ENCODE results near the gene TIMM44. TPM values are rescaled to one million over a fixed set of nuclear protein-coding genes. Genes with fewer than 3 reads are reported as not detected.

TIMM44 gene
- total and polyA plus RNA-seq, 10 of the 15 experiments (the other 5 are each of a cell fraction or from before 2014, with no cell fraction given), result 6.6 to 90.7 (median 57.6) TPM

- Histone ChIP-seq H3K9me3 (replicated peaks; ENCODE audit: control insufficient read depth, insufficient read depth, low read length) (no peaks in the 10 kb centered on the region), H2AFZ (ENCODE audit: control insufficient read depth, low read depth, low read length) (no peak overlapping the region), H3K27ac (ENCODE audit: control insufficient read depth, insufficient read depth) (no peak overlapping the region), H3K4me3 (peak overlapping the region; percentile 89; the same call in 1 of the 2 replicates), H3K4me2 (ENCODE audit: control insufficient read depth, insufficient read depth) (peak overlapping the region; percentile 58), H3K9ac (ENCODE audit: control insufficient read depth, insufficient read depth, low read length) (peak overlapping the region; percentile 80), H3K4me1 (ENCODE audit: control insufficient read depth, insufficient read depth, low read length) (peaks cover 7% of the 10 kb centered on the region), H3K27me3 (replicated peaks in 1 of 2; ENCODE audit: control insufficient read depth in 2 of 2, insufficient read depth in 2 of 2, low read length in 1 of 2) (no peaks in the 10 kb centered on the region), H4K20me1 (ENCODE audit: control insufficient read depth, insufficient read depth) (no peaks in the 10 kb centered on the region), H3K79me2 (ENCODE audit: control insufficient read depth, insufficient read depth, low read length) (peaks cover 23% of the 10 kb centered on the region), H3K36me3 (ENCODE audit: control insufficient read depth in 2 of 2, insufficient read depth in 2 of 2, low read length in 1 of 2) (peaks cover 2 to 12% of the 10 kb centered on the region in 2 experiments; a peak in 3 of 4 replicates)
- intact Hi-C loops (cut with micrococcal nuclease; ENCODE audit: unreplicated experiment), result loop anchor here (10.0 kb wide), 1 partner anchor 213 kb away; no protein-coding TSS in a partner anchor
- SMC1A ChIA-PET (ENCODE audit: uncharacterized antibody, unreplicated experiment), result interaction anchor here (1.0 kb wide), 1 partner anchor 13 kb away, joined by 3 read pairs; no protein-coding TSS in a partner anchor
- in situ Hi-C loops (cut with MboI), result loop anchor here (10.0 kb wide), 1 partner anchor 313 kb away; no protein-coding TSS in a partner anchor
- POLR2A ChIA-PET, result no interaction called here
- no TSS peak for BruUV-seq (replicated peaks)
- CTCF ChIA-PET, result interaction anchor here (0.8 to 4.3 kb wide), 3 partner anchors 12 to 29 kb away, joined by 3 to 44 read pairs (median 3); partner anchors contain the start of gene SNAPC2
- FAIRE-seq (no peak), ATAC-seq (no peak), DNase-seq (ENCODE audit: low read depth, low spot score) (no peak)
- RAD21 ChIA-PET (ENCODE audit: unreplicated experiment), result no interaction called here
- WGBS (ENCODE audit: insufficient coverage, insufficient replicate concordance, low lambda C conversion rate, missing lambda C conversion rate), result 93% methylated on average over 18 of the region's 19 CpGs
- TF ChIP-seq JUND (IDR thresholded peaks at IDR 0.05; ENCODE audit: low read depth, low read length) (no peak), EED (IDR thresholded peaks at IDR 0.05; ENCODE audit: low read depth) (no peak), MYB (IDR thresholded peaks at IDR 0.05; ENCODE audit: borderline replicate concordance, low read depth, low read length) (no peak), KAT2A (conservative IDR thresholded peaks at IDR 0.05; ENCODE audit: control insufficient read depth, low read depth, low read length) (no peak), E2F8 (IDR thresholded peaks at IDR 0.05; ENCODE audit: low read depth, partially characterized antibody) (no peak), EZH2 (IDR thresholded peaks at IDR 0.05; ENCODE audit: borderline replicate concordance, control insufficient read depth, low read depth, low read length) (no peak), HDAC6 (IDR thresholded peaks at IDR 0.05; ENCODE audit: unreplicated experiment) (no peak), TAF1 (IDR thresholded peaks at IDR 0.05; ENCODE audit: borderline replicate concordance, low read depth, low read length) (no peak), SIX5 (IDR thresholded peaks at IDR 0.05; ENCODE audit: low read depth, low read length, severe bottlenecking) (no peak), RELA (IDR thresholded peaks at IDR 0.05; ENCODE audit: borderline replicate concordance, partially characterized antibody) (no peak), ZNF24 (IDR thresholded peaks at IDR 0.05) (no peak), RELB (IDR thresholded peaks at IDR 0.05; ENCODE audit: low read depth) (no peak), SMARCA5 (IDR thresholded peaks at IDR 0.05) (no peak), ZNF687 (IDR thresholded peaks at IDR 0.05) (no peak), SIN3A (IDR thresholded peaks at IDR 0.05; ENCODE audit: low read depth, low read length) (no peak)
These were observed 1.4 kb downstream of the TIMM44 start for GRCh38 chr19:7941895-7942596.

Data from GM12878 (cell line).